Liver (tissue), 9 donors: ENCODE results near the gene CROCC2. TPM values are rescaled to one million over a fixed set of nuclear protein-coding genes. Genes with fewer than 3 reads are reported as not detected.

Experiments used
- DNase-seq: peaks from one replicate; pipeline ENCODE4 v3.0.0-alpha.2; 2017; ENCODE audit warnings: low spot score
- H3K27ac ChIP-seq, 2 donors: one replicate each; pipeline ENCODE4 v1.7.0; 2013; ENCODE audit warnings: inconsistent platforms in 2 of 2, low read length in 2 of 2, control low read depth in 1 of 2, low read depth in 1 of 2, mild to moderate bottlenecking in 1 of 2
- H3K27me3 ChIP-seq, 4 donors: one replicate each; pipeline versions ENCODE4 v1.6.1 to v1.7.0; 2013; ENCODE audit warnings: low read length in 3 of 4, inconsistent platforms in 1 of 4, mild to moderate bottlenecking in 1 of 4, moderate library complexity in 1 of 4; ENCODE audit not compliant: control insufficient read depth in 4 of 4, insufficient read depth in 4 of 4
- H3K36me3 ChIP-seq, 4 donors: one replicate each; pipeline versions ENCODE4 v1.6.1 to v1.7.0; 2013; ENCODE audit warnings: low read length in 3 of 4, mild to moderate bottlenecking in 3 of 4, low read depth in 1 of 4, moderate library complexity in 1 of 4; ENCODE audit not compliant: control insufficient read depth in 4 of 4, insufficient read depth in 3 of 4
- H3K4me1 ChIP-seq, 4 donors: one replicate each; pipeline versions ENCODE4 v1.6.1 to v1.7.0; 2013; ENCODE audit warnings: low read length in 3 of 4, mild to moderate bottlenecking in 3 of 4, moderate library complexity in 1 of 4; ENCODE audit not compliant: control insufficient read depth in 4 of 4, insufficient read depth in 4 of 4
- H3K4me3 ChIP-seq, 3 donors: one replicate each; pipeline versions ENCODE4 v1.6.1 to v1.7.0; 2013; ENCODE audit warnings: low read length in 3 of 3, control low read depth in 1 of 3, low read depth in 1 of 3, mild to moderate bottlenecking in 1 of 3
- H3K9ac ChIP-seq, 2 donors: one replicate each; pipeline ENCODE4 v1.7.0; 2013; ENCODE audit warnings: low read length in 2 of 2, mild to moderate bottlenecking in 2 of 2, moderate library complexity in 2 of 2, control low read depth in 1 of 2, low read depth in 1 of 2
- H3K9me3 ChIP-seq, 4 donors: one replicate each; pipeline versions ENCODE4 v1.6.1 to v1.7.0; 2013; ENCODE audit warnings: low read length in 3 of 4; ENCODE audit not compliant: control insufficient read depth in 4 of 4
- ATF3 ChIP-seq: IDR thresholded peaks from 2 replicates; pipeline ENCODE4 v1.6.1; 2016; ENCODE audit warnings: antibody characterized with exemption
- EGR1 ChIP-seq, 2 donors: IDR thresholded peaks; 2 replicates each; pipeline ENCODE4 v1.6.1; 2016 to 2018; ENCODE audit warnings: antibody characterized with exemption in 2 of 2, low read depth in 2 of 2
- FOXA1 ChIP-seq: IDR thresholded peaks from 2 replicates; pipeline ENCODE4 v1.6.1; 2016; ENCODE audit warnings: antibody characterized with exemption
- FOXA2 ChIP-seq: IDR thresholded peaks from 2 replicates; pipeline ENCODE4 v1.6.1; 2016; ENCODE audit warnings: antibody characterized with exemption
- GABPA ChIP-seq, 2 donors: IDR thresholded peaks in 1 of 2; conservative IDR thresholded peaks in 1 of 2; 2 replicates each; pipeline ENCODE4 v1.6.1; 2016; ENCODE audit warnings: antibody characterized with exemption in 2 of 2, mild to moderate bottlenecking in 1 of 2, moderate library complexity in 1 of 2
- HNF4A ChIP-seq, 2 donors: conservative IDR thresholded peaks; 2 replicates each; pipeline ENCODE4 v1.6.1; 2016; ENCODE audit warnings: antibody characterized with exemption in 2 of 2, mild to moderate bottlenecking in 2 of 2
- HNF4G ChIP-seq: IDR thresholded peaks from 2 replicates; pipeline ENCODE4 v1.6.1; 2016; ENCODE audit warnings: antibody characterized with exemption
- JUND ChIP-seq, 2 donors: IDR thresholded peaks; 2 replicates each; pipeline ENCODE4 v1.6.1; 2016; ENCODE audit warnings: antibody characterized with exemption in 2 of 2
- RAD21 ChIP-seq, 2 donors: IDR thresholded peaks; 2 replicates each; pipeline ENCODE4 v1.6.1; 2016; ENCODE audit warnings: antibody characterized with exemption in 2 of 2, mild to moderate bottlenecking in 2 of 2
- RXRA ChIP-seq, 2 donors: IDR thresholded peaks; 2 replicates each; pipeline ENCODE4 v1.6.1; 2017 to 2018; ENCODE audit warnings: antibody characterized with exemption in 2 of 2, mild to moderate bottlenecking in 1 of 2
- SP1 ChIP-seq: IDR thresholded peaks from 2 replicates; pipeline ENCODE4 v1.6.1; 2018; ENCODE audit warnings: antibody characterized with exemption, mild to moderate bottlenecking
- TAF1 ChIP-seq: conservative IDR thresholded peaks from 2 replicates; pipeline ENCODE4 v1.6.1; 2016; ENCODE audit warnings: antibody characterized with exemption, mild to moderate bottlenecking
- YY1 ChIP-seq: IDR thresholded peaks from 2 replicates; pipeline ENCODE4 v1.6.1; 2016; ENCODE audit warnings: antibody characterized with exemption, mild to moderate bottlenecking
- WGBS: extraction: QIAGEN DNeasy Blood & Tissue Kit; methylation state at CpG from one replicate; pipeline ENCODE4 v1.1.7; 2013; 5-methylcytosine and 5-hydroxymethylcytosine counted together
- polyA plus RNA-seq, 2 donors: library from polyadenylated mRNA; stranded (reverse) in 1 of 2; unstranded in 1 of 2; fragments of 200-250 nt in 1 of 2; fragments of >200 nt in 1 of 2; fragmentation: Nextera tagmentation in 1 of 2; extraction: Ambion mirVana in 1 of 2; gene quantifications; one replicate each; pipeline versions ENCODE4 v1.2.1 to v1.2.3, GENCODE V29; 2013 to 2015
- total RNA-seq, 2 donors: library from RNA; depleted of rRNA; stranded (reverse); fragments of >200 nt; gene quantifications; one replicate each; pipeline ENCODE4 v1.2.3, GENCODE V29; 2014
- TF ChIP-seq, protein P1 (sequence below): IDR thresholded peaks from 2 replicates; pipeline ENCODE4 v1.6.1; 2016; ENCODE audit warnings: antibody characterized with exemption, mild to moderate bottlenecking
- TF ChIP-seq, protein P2 (sequence below): IDR thresholded peaks from 2 replicates; pipeline ENCODE4 v1.6.1; 2016; ENCODE audit warnings: antibody characterized with exemption
- TF ChIP-seq, protein P3 (sequence below): fragments of 150-350 bp; IDR thresholded peaks from 2 replicates; pipeline ENCODE4 v1.5.1; 2017; ENCODE audit warnings: improper control_type of control experiment, low read depth, low read length; ENCODE audit not compliant: missing input control
- donor health status: healthy.
- donor health status: healthy.
- donor health status: healthy.
- donor health status: healthy.
- donor health status: healthy.

Gene CROCC2
- total and polyA plus RNA-seq, 4 donors, result under 0.01 to 0.13 (median 0.05) TPM

- no peak for DNase-seq
- Histone ChIP-seq H3K27ac (no peak overlapping the region), H3K27me3 (no peaks in the 10 kb centered on the region), H3K36me3 (no peaks in the 10 kb centered on the region), H3K9me3 (no peaks in the 10 kb centered on the region), H3K4me3 (no peak overlapping the region), H3K4me1 (no peaks in the 10 kb centered on the region), H3K9ac (no peak overlapping the region)
- TF ChIP-seq, protein P1, sequence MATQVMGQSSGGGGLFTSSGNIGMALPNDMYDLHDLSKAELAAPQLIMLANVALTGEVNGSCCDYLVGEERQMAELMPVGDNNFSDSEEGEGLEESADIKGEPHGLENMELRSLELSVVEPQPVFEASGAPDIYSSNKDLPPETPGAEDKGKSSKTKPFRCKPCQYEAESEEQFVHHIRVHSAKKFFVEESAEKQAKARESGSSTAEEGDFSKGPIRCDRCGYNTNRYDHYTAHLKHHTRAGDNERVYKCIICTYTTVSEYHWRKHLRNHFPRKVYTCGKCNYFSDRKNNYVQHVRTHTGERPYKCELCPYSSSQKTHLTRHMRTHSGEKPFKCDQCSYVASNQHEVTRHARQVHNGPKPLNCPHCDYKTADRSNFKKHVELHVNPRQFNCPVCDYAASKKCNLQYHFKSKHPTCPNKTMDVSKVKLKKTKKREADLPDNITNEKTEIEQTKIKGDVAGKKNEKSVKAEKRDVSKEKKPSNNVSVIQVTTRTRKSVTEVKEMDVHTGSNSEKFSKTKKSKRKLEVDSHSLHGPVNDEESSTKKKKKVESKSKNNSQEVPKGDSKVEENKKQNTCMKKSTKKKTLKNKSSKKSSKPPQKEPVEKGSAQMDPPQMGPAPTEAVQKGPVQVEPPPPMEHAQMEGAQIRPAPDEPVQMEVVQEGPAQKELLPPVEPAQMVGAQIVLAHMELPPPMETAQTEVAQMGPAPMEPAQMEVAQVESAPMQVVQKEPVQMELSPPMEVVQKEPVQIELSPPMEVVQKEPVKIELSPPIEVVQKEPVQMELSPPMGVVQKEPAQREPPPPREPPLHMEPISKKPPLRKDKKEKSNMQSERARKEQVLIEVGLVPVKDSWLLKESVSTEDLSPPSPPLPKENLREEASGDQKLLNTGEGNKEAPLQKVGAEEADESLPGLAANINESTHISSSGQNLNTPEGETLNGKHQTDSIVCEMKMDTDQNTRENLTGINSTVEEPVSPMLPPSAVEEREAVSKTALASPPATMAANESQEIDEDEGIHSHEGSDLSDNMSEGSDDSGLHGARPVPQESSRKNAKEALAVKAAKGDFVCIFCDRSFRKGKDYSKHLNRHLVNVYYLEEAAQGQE, result no peak
- no peak for TF ChIP-seq ATF3
- TF ChIP-seq GABPA (IDR thresholded peaks at IDR 0.05 in 1 of 2, conservative IDR thresholded peaks at IDR 0.05 in 1 of 2), result no peak
- TF ChIP-seq HNF4G, result no peak
- TF ChIP-seq RXRA (IDR thresholded peaks at IDR 0.05), result no peak
- no peak for TF ChIP-seq YY1
- TF ChIP-seq JUND (IDR thresholded peaks at IDR 0.05), result no peak
- TF ChIP-seq, protein P2, sequence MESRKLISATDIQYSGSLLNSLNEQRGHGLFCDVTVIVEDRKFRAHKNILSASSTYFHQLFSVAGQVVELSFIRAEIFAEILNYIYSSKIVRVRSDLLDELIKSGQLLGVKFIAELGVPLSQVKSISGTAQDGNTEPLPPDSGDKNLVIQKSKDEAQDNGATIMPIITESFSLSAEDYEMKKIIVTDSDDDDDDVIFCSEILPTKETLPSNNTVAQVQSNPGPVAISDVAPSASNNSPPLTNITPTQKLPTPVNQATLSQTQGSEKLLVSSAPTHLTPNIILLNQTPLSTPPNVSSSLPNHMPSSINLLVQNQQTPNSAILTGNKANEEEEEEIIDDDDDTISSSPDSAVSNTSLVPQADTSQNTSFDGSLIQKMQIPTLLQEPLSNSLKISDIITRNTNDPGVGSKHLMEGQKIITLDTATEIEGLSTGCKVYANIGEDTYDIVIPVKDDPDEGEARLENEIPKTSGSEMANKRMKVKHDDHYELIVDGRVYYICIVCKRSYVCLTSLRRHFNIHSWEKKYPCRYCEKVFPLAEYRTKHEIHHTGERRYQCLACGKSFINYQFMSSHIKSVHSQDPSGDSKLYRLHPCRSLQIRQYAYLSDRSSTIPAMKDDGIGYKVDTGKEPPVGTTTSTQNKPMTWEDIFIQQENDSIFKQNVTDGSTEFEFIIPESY, result no peak
- TF ChIP-seq RAD21 (IDR thresholded peaks at IDR 0.05), result no peak
- TF ChIP-seq SP1, result no peak
- TF ChIP-seq, protein P3, sequence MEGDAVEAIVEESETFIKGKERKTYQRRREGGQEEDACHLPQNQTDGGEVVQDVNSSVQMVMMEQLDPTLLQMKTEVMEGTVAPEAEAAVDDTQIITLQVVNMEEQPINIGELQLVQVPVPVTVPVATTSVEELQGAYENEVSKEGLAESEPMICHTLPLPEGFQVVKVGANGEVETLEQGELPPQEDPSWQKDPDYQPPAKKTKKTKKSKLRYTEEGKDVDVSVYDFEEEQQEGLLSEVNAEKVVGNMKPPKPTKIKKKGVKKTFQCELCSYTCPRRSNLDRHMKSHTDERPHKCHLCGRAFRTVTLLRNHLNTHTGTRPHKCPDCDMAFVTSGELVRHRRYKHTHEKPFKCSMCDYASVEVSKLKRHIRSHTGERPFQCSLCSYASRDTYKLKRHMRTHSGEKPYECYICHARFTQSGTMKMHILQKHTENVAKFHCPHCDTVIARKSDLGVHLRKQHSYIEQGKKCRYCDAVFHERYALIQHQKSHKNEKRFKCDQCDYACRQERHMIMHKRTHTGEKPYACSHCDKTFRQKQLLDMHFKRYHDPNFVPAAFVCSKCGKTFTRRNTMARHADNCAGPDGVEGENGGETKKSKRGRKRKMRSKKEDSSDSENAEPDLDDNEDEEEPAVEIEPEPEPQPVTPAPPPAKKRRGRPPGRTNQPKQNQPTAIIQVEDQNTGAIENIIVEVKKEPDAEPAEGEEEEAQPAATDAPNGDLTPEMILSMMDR, result no peak
- no peak for TF ChIP-seq FOXA2
- TF ChIP-seq EGR1 (IDR thresholded peaks at IDR 0.05; ENCODE audit: low read depth in 2 of 2), result no peak
- TF ChIP-seq HNF4A (conservative IDR thresholded peaks at IDR 0.05), result no peak
- no peak for TF ChIP-seq TAF1
- TF ChIP-seq FOXA1, result no peak
- WGBS, result 71% methylated on average over 15 of the region's 15 CpGs
These were observed 48.5 kb downstream of the CROCC2 start for GRCh38 chr2:240954436-240955305.
